LNCAP (cell line): ENCODE measurements around the gene CEP112.

ENCODE experiments used
- TF ChIP-seq, protein P1 (sequence below): fragments of 450-650 bp; IDR thresholded peaks from 2 replicates; pipeline ENCODE4 v1.5.1; 2017; ENCODE audit warnings: mild to moderate bottlenecking

Gene CEP112

DNA sequence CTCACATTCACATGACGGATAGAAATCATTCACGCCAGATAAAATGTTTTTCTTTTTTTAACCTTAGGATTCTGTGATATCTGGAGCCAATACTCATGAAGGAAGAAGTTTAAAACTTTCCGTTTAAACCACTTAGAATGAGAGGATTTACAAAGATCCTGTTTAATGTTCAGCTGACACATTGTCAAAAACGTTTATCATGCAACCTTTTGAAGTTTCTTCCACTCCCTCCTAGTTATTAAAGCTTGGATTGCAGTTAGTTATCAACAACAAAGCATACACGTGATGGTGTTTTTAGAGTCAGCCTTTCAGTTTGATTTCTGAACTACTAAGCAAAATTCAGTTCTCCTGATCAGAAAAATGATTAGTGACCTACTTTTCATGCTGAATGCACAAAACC is 487.2 kb downstream of the CEP112 start:
- TF ChIP-seq, protein P1, sequence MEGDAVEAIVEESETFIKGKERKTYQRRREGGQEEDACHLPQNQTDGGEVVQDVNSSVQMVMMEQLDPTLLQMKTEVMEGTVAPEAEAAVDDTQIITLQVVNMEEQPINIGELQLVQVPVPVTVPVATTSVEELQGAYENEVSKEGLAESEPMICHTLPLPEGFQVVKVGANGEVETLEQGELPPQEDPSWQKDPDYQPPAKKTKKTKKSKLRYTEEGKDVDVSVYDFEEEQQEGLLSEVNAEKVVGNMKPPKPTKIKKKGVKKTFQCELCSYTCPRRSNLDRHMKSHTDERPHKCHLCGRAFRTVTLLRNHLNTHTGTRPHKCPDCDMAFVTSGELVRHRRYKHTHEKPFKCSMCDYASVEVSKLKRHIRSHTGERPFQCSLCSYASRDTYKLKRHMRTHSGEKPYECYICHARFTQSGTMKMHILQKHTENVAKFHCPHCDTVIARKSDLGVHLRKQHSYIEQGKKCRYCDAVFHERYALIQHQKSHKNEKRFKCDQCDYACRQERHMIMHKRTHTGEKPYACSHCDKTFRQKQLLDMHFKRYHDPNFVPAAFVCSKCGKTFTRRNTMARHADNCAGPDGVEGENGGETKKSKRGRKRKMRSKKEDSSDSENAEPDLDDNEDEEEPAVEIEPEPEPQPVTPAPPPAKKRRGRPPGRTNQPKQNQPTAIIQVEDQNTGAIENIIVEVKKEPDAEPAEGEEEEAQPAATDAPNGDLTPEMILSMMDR: no peak

GRCh38 chr17:65703891-65704290 is 488.0 kb downstream of the CEP112 start:
- TF ChIP-seq, protein P1: no peak

- TF ChIP-seq, protein P1: no peak
Observed at GRCh38 chr17:65699459-65699858, 492.5 kb downstream of the CEP112 start.

DNA sequence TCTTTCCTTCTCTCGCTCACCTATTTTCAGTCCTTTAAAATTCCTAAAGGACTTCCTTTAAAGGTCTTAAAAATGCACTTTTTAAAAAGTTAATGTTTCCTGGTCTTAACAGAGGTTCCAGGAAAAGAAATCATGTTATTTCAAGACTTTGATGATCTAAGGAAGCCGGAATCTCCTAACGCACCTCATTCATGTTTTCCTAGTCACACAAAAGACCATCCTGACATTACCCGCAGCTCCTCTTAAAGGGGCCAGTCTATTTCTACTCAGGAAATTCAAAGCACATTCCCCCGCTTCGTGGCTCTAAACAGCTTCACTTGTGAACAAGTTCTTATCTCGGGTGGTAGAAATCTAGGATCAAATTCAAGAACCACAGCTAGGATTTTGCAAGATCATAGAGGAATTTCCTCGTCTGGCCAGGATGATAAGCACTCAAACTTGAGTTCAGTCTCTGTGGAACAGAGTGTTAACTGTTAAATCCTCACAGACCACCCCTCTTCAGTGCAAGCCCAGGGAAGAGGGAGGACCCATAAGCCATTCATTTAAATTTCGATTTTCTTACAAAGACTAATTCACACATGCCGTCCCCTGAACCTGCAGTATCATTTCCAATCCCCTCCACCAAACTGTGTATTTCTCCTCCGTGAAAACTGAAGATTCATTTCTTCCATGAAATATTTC is 493.4 kb downstream of the CEP112 start:
- TF ChIP-seq, protein P1: no peak

DNA sequence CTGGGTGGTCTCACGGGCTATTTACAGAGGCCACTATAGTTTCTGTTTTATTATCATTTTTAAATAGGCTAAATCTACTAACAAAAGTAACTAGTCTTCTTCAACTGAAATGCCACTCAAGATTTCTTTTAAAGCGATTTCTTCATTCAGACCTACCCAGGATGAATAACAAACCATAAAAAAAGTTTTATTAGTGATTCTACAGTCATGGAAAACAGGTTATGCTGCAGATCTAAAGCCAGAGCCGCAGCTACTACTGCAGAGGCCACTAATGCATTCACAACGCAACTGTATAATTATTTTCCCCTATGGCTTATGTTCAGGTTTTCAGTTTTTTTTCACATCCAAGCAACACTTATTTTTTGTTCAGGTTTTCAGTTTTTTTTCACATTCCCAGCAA is 494.3 kb downstream of the CEP112 start:
- TF ChIP-seq, protein P1: no peak

GRCh38 chr17:65696739-65697394 is 495.1 kb downstream of the CEP112 start:
- TF ChIP-seq, protein P1: no peak

GRCh38 chr17:65694601-65695000 is 497.3 kb downstream of the CEP112 start:
- TF ChIP-seq, protein P1: no peak
